ENCODE results near the gene REPIN1.

REPIN1 gene

GRCh38 chr7:150397346-150398107 lies 28.9 kb downstream of the REPIN1 start:
- no peak for DNase-seq

- DNase-seq, result no peak
These were observed 29.7 kb downstream of the REPIN1 start for GRCh38 chr7:150398108-150398964.

- DNase-seq, result no peak
These were observed 30.3 kb downstream of the REPIN1 start for GRCh38 chr7:150398965-150399320.

GRCh38 chr7:150399421-150400007 lies 30.9 kb downstream of the REPIN1 start:
- no peak for DNase-seq

- DNase-seq, result no peak
These were observed 31.6 kb downstream of the REPIN1 start for GRCh38 chr7:150400008-150400787.

- no peak for DNase-seq
These were observed 32.3 kb downstream of the REPIN1 start for GRCh38 chr7:150400788-150401423.

GRCh38 chr7:150401424-150401790 lies 32.8 kb downstream of the REPIN1 start:
- no peak for DNase-seq

- no peak for DNase-seq
These were observed 33.4 kb downstream of the REPIN1 start for GRCh38 chr7:150401861-150402631.

- no peak for DNase-seq
These were observed 34.2 kb downstream of the REPIN1 start for GRCh38 chr7:150402671-150403321.

- no peak for DNase-seq
These were observed 35.0 kb downstream of the REPIN1 start for GRCh38 chr7:150403376-150404171.

GRCh38 chr7:150404172-150404804 lies 35.7 kb downstream of the REPIN1 start:
- no peak for DNase-seq

- peak; percentile 74 for DNase-seq
These were observed 36.4 kb downstream of the REPIN1 start for GRCh38 chr7:150404805-150405583.

- DNase-seq, result no peak
These were observed 37.1 kb downstream of the REPIN1 start for GRCh38 chr7:150405584-150406311.

- DNase-seq, result peak; percentile 3
These were observed 37.6 kb downstream of the REPIN1 start for GRCh38 chr7:150406312-150406566.

GRCh38 chr7:150406567-150407421 lies 38.2 kb downstream of the REPIN1 start:
- no peak for DNase-seq

GRCh38 chr7:150407588-150408392 lies 39.2 kb downstream of the REPIN1 start:
- no peak for DNase-seq

All from NCI-H345 (cell line).